ENCODE measurements around the gene LDHD.
A peak's percentile ranks its signal among the peaks of the same experiment; 100 is the strongest.

LDHD gene
- total RNA-seq: 2.9 to 28.2 (median 10.5) reads per million in 18 experiments

- DNase-seq: peak; percentile 55 to 63
Measured at GRCh38 chr16:75116081-75116910, at the start of gene LDHD. Gene LDHD (minus strand): TSS chr16:75116780. CDS start chr16:75116720, 60 bp downstream.

GRCh38 chr16:75160386-75160785 lies 43.8 kb upstream of the LDHD start:
- DNase-seq: no peak

GRCh38 chr16:75152635-75153034 lies 36.1 kb upstream of the LDHD start:
- DNase-seq: no peak

GRCh38 chr16:75151798-75152197 lies 35.2 kb upstream of the LDHD start:
- DNase-seq: no peak

GRCh38 chr16:75148311-75149195 lies 32.0 kb upstream of the LDHD start, which contains the start of gene ZFP1:
Gene ZFP1 (plus strand): TSS chr16:75148524. CDS start chr16:75152952, 4,428 bp downstream.
- DNase-seq: peak; percentile 91 to 95

GRCh38 chr16:75147968-75148310 lies 31.4 kb upstream of the LDHD start:
- no peak for DNase-seq

GRCh38 chr16:75143941-75144340 lies 27.4 kb upstream of the LDHD start:
- peak; percentile 25 to 75 for DNase-seq

- DNase-seq: no peak
Measured at GRCh38 chr16:75139498-75139897, 22.9 kb upstream of the LDHD start.

- DNase-seq: peak in 1 of 2 donors; percentile 8
Measured at GRCh38 chr16:75138636-75139035, 22.1 kb upstream of the LDHD start.

GRCh38 chr16:75138233-75138632 lies 21.7 kb upstream of the LDHD start:
- no peak for DNase-seq

GRCh38 chr16:75131081-75131480 lies 14.5 kb upstream of the LDHD start:
- no peak for DNase-seq

GRCh38 chr16:75130150-75130771 lies 13.7 kb upstream of the LDHD start:
- peak in 1 of 2 donors; percentile 8 for DNase-seq

- DNase-seq: peak; percentile 29 to 36
Measured at GRCh38 chr16:75129421-75130149, 13.0 kb upstream of the LDHD start.

- DNase-seq: no peak
Measured at GRCh38 chr16:75127713-75128415, 11.3 kb upstream of the LDHD start.

- no peak for DNase-seq
Measured at GRCh38 chr16:75122609-75123008, 6.0 kb upstream of the LDHD start.

- DNase-seq: no peak
Measured at GRCh38 chr16:75121949-75122568, 5.5 kb upstream of the LDHD start.

- no peak for DNase-seq
Measured at GRCh38 chr16:75120253-75120652, 3.7 kb upstream of the LDHD start.

- DNase-seq: no peak
Measured at GRCh38 chr16:75118943-75119539, 2.5 kb upstream of the LDHD start.

GRCh38 chr16:75116911-75117245 lies 298 bp upstream of the LDHD start:
- DNase-seq: no peak

- DNase-seq: no peak
Measured at GRCh38 chr16:75114946-75115825, 1.4 kb downstream of the LDHD start.

Measured in inflammatory macrophage (primary cell).